Tibial artery (tissue), 4 donors: Measurements from ENCODE around the gene TCEA2.

ENCODE experiments used
- DNase-seq, 2 donors: peaks; one replicate each; pipeline ENCODE4 v3.0.0-alpha.2; 2019
- H3K27ac ChIP-seq, 2 donors: fragments of 200-600 bp; sonication (generic) in 1 of 2; 1 replicate in 1 of 2; 2 replicates in 1 of 2; pipeline ENCODE4 v1.5.1; 2018 to 2019; ENCODE audit warnings: mild to moderate bottlenecking in 1 of 2
- H3K27me3 ChIP-seq, 2 donors: fragments of 200-600 bp; sonication (generic) in 1 of 2; one replicate each; pipeline versions ENCODE4 v1.5.1 to v1.6.0; 2016 to 2019
- H3K36me3 ChIP-seq, 3 donors: fragments of 200-600 bp; sonication (generic) in 2 of 3; one replicate each; pipeline ENCODE4 v1.5.1; 2016 to 2019; ENCODE audit warnings: mild to moderate bottlenecking in 2 of 3
- H3K4me1 ChIP-seq, 4 donors: fragments of 200-600 bp; sonication (generic) in 2 of 4; 1 replicate in 3 of 4; 2 replicates in 1 of 4; pipeline ENCODE4 v1.5.1; 2016 to 2019
- H3K4me3 ChIP-seq, 2 donors: fragments of 200-600 bp; sonication (generic) in 1 of 2; 1 replicate in 1 of 2; 2 replicates in 1 of 2; pipeline ENCODE4 v1.5.1; 2018 to 2019; ENCODE audit warnings: mild to moderate bottlenecking in 2 of 2
- H3K9me3 ChIP-seq, 3 donors: fragments of 200-600 bp; sonication (generic) in 1 of 3; one replicate each; pipeline ENCODE4 v1.5.1; 2016 to 2019
- intact Hi-C: fragments of 100-400 bp; cut with DNase I; formaldehyde crosslinking; loops from one replicate; pipeline ENCODE4 v1.15.0; 2023; ENCODE audit warnings: low total_unique reads
- TF ChIP-seq, protein P1 (sequence below), 2 experiments: fragments of 200-600 bp in 1 of 2; fragments of 450-650 bp in 1 of 2; IDR thresholded peaks; one replicate each; pipeline ENCODE4 v1.5.1; 2017 to 2019; ENCODE audit warnings: antibody characterized with exemption in 2 of 2, mild to moderate bottlenecking in 1 of 2, moderate library complexity in 1 of 2

TCEA2 gene

DNA sequence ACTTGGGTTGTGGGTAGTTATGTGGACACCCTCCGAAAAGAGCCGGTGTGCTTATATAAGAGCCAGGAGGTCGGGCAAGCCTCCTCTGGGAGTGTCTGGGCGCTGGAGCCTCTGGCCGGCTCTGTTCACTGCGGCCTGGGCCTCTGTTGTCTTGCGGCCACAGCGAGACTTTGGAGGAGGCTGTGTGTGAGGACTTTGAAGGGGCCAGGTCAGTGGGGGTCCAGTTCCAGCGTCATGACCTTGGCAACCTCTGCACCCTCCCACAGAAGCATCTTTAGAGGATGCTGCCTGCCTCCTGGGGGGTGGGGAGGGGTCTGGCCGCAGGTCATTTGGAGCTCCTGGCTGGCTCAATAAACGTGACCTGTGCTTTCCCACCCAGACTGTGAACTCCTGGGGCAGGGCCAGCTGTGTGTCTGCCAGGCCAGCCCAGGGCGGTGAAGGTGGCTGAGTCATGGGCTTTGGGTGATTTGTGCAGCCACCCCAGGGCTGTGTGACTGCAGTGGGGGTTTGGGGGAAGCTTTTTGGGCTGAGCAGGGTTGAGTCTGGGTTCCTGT is 1.2 kb downstream of the TCEA2 start:
- DNase-seq = peak in 1 of 2 donors; percentile 80
- TF ChIP-seq, protein P1, sequence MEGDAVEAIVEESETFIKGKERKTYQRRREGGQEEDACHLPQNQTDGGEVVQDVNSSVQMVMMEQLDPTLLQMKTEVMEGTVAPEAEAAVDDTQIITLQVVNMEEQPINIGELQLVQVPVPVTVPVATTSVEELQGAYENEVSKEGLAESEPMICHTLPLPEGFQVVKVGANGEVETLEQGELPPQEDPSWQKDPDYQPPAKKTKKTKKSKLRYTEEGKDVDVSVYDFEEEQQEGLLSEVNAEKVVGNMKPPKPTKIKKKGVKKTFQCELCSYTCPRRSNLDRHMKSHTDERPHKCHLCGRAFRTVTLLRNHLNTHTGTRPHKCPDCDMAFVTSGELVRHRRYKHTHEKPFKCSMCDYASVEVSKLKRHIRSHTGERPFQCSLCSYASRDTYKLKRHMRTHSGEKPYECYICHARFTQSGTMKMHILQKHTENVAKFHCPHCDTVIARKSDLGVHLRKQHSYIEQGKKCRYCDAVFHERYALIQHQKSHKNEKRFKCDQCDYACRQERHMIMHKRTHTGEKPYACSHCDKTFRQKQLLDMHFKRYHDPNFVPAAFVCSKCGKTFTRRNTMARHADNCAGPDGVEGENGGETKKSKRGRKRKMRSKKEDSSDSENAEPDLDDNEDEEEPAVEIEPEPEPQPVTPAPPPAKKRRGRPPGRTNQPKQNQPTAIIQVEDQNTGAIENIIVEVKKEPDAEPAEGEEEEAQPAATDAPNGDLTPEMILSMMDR (IDR thresholded peaks at IDR 0.05) = no peak
- Histone ChIP-seq H3K9me3 (no peaks in the 10 kb centered on the region), H3K27ac (peak overlapping the region; percentile 87 to 89), H3K4me3 (peak overlapping the region; percentile 87 to 90), H3K27me3 (no peaks in the 10 kb centered on the region), H3K36me3 (peaks cover 0 to 7% (median 0%) of the 10 kb centered on the region in 3 donors), H3K4me1 (peaks cover 0 to 32% (median 23%) of the 10 kb centered on the region in 4 donors)
- intact Hi-C loops = no loop called here

DNA sequence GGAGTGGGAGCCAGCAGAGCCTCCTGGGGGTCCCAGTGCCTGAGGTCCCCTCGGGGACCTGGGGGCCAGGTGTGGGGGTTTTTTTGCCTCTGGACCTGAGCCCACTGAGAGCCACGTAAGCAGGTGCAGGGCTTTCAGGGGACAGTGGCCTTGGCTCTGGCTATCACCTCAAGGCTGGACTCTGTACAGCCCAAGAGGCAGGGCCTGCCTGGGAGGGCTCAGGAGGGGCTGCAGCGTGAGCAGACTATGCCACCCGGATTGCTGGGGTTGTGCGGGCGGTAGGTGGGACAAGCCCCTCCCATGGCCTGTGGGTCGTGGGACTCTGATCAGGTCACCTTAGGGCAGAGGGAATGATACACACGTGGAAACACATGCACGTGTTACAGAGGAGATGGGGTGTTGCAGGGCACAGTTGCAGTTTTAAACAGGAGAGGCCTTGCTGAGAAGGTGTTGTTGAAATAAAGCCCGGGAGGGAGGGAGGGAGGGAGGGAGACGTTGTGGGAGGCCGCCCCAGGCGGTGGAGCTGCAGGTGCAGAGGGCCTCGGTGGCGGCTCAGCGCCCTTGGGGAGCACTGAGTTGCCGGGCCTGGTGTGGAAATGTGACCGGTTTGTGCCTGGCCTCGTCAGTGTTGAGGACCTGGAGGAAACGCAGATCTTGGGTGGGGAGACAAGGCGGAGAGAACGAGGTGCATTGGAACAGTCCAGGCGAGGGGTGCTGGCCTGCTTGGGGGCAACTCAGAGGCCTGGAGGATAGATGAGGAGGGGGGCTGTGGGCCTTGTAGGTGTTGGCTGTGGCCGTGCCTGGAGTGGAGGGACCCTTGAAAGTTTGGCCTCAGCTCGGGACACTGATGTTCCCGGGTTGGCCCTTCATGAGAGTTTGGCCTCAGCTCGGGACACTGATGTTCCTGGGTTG is 2.3 kb downstream of the TCEA2 start:
- peaks cover 0 to 32% (median 23%) of the 10 kb centered on the region in 4 donors for H3K4me1 ChIP-seq
- TF ChIP-seq, protein P1 (IDR thresholded peaks at IDR 0.05) = no peak
- no peaks in the 10 kb centered on the region for H3K9me3 ChIP-seq
- peaks cover 0 to 17% (median 4%) of the 10 kb centered on the region in 3 donors for H3K36me3 ChIP-seq
- no peak overlapping the region for H3K27ac ChIP-seq
- no peak overlapping the region for H3K4me3 ChIP-seq
- H3K27me3 ChIP-seq = no peaks in the 10 kb centered on the region
- DNase-seq = no peak
- intact Hi-C loops = no loop called here

DNA sequence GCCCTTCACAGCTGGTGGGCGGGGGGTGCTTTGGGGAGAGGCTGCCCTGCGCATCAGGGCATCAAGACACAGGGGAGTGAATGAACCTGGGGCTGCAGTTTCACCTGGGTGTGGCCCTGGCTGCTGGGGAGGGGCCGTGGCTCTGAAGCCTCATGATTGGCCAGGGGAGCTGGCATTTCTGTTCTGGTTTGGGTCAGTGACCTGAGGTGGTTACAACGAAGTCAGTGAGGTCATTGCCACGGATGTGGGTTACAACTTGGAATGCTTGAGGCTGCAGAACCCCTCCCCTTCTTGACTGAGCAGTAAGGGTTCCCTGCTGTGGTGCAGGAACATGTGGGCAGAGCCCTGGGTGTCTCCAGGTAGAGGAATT is 3.0 kb downstream of the TCEA2 start:
- Histone ChIP-seq H3K27me3 (no peaks in the 10 kb centered on the region), H3K27ac (no peak overlapping the region), H3K4me3 (no peak overlapping the region), H3K36me3 (peaks cover 0 to 23% (median 8%) of the 10 kb centered on the region in 3 donors), H3K4me1 (peaks cover 0 to 32% (median 23%) of the 10 kb centered on the region in 4 donors), H3K9me3 (no peaks in the 10 kb centered on the region)
- no peak for DNase-seq
- TF ChIP-seq, protein P1 (IDR thresholded peaks at IDR 0.05) = no peak
- intact Hi-C loops = no loop called here

DNA sequence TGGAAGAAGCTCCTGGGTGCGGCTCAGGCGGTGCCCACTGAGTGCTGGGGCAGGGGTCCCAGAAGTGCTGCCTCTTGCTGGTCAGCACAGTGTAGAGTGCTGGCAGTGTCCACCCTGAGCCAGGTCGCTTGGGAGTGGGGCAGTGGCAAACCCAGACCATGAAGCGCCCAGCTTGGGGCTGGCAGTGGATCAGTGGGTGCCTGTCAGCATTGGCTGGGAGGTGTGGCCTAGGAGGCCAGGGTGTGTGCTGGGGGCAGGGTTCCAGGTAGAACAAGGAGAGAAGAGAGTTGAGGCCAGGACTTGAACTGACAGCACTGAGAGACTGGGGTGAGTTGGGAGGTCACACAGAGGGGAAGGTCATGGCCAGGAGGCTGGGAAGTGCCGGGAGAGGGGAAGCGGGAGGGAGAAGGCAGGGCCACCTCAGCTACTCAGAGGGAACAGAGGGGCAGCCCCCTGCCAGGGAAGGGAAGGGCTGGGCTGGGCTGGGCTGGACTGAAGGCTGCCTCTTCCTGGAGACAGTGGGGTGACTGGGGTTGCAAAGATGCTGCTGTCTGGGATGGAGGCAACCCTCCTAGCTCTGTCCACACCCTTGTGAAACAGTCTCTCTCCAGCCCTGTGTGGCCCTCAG is 4.1 kb downstream of the TCEA2 start:
- TF ChIP-seq, protein P1 (IDR thresholded peaks at IDR 0.05) = no peak
- intact Hi-C loops = no loop called here
- Histone ChIP-seq H3K9me3 (no peaks in the 10 kb centered on the region), H3K27me3 (no peaks in the 10 kb centered on the region), H3K4me3 (no peak overlapping the region), H3K27ac (no peak overlapping the region), H3K4me1 (peaks cover 0 to 30% (median 23%) of the 10 kb centered on the region in 4 donors), H3K36me3 (peaks cover 0 to 33% (median 8%) of the 10 kb centered on the region in 3 donors)
- DNase-seq = no peak

DNA sequence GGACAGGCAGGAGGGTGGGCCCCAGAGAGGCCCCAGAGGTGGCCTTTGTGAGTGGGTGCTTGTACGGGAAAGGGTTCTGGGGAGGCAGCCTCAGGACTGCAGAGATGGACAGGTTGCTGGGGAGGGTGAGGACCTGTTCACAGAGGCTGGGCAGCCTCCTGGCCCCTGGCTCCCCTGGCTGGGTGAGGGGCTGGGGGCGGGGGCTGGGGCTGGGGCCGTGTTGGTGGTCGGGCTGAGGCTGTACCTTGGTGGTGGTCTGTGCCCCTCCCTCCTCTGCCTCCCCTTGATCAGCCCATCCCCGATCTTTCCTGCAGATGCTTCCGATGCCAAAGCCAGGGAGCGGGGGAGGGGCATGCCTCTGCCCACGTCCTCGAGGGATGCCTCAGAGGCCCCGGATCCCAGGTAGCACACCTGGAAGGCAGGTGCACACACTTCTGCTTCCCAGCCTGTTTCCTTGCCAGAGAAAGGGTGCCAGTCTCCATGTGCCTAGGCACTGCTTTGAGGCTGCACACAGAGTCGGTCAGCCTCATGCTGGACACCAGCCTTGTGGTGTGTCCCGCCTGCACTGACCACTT is 4.8 kb downstream of the TCEA2 start:
- TF ChIP-seq, protein P1 (IDR thresholded peaks at IDR 0.05) = no peak
- intact Hi-C loops = no loop called here
- H3K4me3 ChIP-seq = no peak overlapping the region

More for the DNA sequence above, 4.8 kb downstream of the TCEA2 start:
- H3K27me3 ChIP-seq = no peaks in the 10 kb centered on the region
- peaks cover 0 to 24% (median 18%) of the 10 kb centered on the region in 4 donors for H3K4me1 ChIP-seq
- no peak overlapping the region for H3K27ac ChIP-seq
- no peak for DNase-seq
- no peaks in the 10 kb centered on the region for H3K9me3 ChIP-seq
- H3K36me3 ChIP-seq = peaks cover 0 to 40% (median 8%) of the 10 kb centered on the region in 3 donors
